HL-60 (cell line): ENCODE measurements around the gene AKNA.

Source experiments
- DNase-seq, 2 experiments: peaks; one replicate each; pipeline ENCODE4 v3.0.0-alpha.2; 2010 to 2020; ENCODE audit warnings: low read depth in 1 of 2, low spot score in 1 of 2
- H3K27ac ChIP-seq: fragments of 250-450 bp; sonication (Bioruptor Pico); replicated peaks from 2 replicates; pipeline ENCODE4 v1.5.1; 2020; ENCODE audit warnings: mild to moderate bottlenecking, moderate library complexity
- H3K27me3 ChIP-seq: fragments of 250-450 bp; sonication (Bioruptor Pico); 2 replicates; pipeline ENCODE4 v1.5.1; 2021; ENCODE audit warnings: mild to moderate bottlenecking, moderate library complexity; ENCODE audit not compliant: insufficient read depth, poor library complexity, severe bottlenecking
- H3K4me3 ChIP-seq: replicated peaks from 2 replicates; pipeline ENCODE4 v1.5.1; 2011; ENCODE audit warnings: mild to moderate bottlenecking, control low read depth, low read length; ENCODE audit not compliant: insufficient read depth
- GABPA ChIP-seq: IDR thresholded peaks from 2 replicates; pipeline ENCODE4 v1.6.1; 2012; ENCODE audit warnings: low read depth
- POLR2AphosphoS5 ChIP-seq: IDR thresholded peaks from 2 replicates; pipeline ENCODE4 v1.6.1; 2012; ENCODE audit warnings: low read depth
- SPI1 ChIP-seq: IDR thresholded peaks from 2 replicates; pipeline ENCODE4 v1.6.1; 2012; ENCODE audit warnings: low read depth, mild to moderate bottlenecking, borderline replicate concordance
- TF ChIP-seq, protein P1 (sequence below): IDR thresholded peaks from one replicate; pipeline ENCODE4 v1.5.1; 2011; ENCODE audit warnings: low read length, control low read depth, inconsistent platforms; ENCODE audit not compliant: insufficient read depth
- TF ChIP-seq, protein P2 (sequence below): IDR thresholded peaks from 2 replicates; pipeline ENCODE4 v1.6.1; 2012; ENCODE audit warnings: low read depth; ENCODE audit not compliant: insufficient replicate concordance

The AKNA gene

DNA sequence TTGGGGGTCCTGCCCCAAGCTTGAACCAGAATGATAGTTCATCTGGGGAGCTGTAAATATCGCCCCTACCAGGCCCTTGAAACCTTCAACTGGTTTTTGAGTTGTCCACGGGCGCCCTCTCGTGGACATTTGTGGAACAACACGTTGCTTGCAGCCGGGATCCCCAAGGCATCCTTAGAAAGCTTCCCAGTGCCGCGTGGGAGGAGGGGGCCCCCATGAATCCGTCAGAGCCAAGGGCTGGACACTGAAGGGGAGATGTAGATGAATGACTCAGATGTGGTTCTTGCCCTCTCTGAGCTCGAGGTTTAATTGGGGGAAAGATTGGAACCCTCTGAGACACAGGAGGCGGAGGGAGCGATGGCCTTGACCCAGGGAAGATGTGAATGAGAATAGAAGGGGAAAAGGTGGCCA lies 96.7 kb downstream of the AKNA start:
- Histone ChIP-seq H3K27ac (no peak overlapping the region), H3K4me3 (no peak overlapping the region), H3K27me3 (no peaks in the 10 kb centered on the region)
- TF ChIP-seq SPI1: no peak
- TF ChIP-seq, protein P1, sequence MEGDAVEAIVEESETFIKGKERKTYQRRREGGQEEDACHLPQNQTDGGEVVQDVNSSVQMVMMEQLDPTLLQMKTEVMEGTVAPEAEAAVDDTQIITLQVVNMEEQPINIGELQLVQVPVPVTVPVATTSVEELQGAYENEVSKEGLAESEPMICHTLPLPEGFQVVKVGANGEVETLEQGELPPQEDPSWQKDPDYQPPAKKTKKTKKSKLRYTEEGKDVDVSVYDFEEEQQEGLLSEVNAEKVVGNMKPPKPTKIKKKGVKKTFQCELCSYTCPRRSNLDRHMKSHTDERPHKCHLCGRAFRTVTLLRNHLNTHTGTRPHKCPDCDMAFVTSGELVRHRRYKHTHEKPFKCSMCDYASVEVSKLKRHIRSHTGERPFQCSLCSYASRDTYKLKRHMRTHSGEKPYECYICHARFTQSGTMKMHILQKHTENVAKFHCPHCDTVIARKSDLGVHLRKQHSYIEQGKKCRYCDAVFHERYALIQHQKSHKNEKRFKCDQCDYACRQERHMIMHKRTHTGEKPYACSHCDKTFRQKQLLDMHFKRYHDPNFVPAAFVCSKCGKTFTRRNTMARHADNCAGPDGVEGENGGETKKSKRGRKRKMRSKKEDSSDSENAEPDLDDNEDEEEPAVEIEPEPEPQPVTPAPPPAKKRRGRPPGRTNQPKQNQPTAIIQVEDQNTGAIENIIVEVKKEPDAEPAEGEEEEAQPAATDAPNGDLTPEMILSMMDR: peak; percentile 58
- peak; percentile 47 to 59 for DNase-seq

DNA sequence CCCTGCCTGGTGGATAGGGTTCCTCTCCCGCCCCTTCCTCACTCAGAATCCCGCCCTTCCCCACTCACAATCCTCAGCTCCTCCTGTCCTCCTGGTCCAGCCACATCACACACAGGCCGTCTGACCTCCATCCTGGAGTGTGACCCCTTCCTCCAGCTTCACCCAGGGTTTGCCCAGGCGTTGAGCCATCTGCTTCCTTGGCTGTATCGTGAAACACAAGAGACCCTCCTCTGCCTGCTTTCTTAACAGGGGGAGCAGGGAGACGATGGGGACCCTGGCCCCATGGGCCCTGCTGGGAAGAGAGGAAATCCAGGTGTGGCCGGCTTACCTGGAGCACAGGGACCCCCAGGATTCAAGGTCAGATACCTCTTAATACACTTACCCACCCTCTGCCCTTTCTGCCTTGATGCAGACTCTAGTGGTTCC lies 97.2 kb downstream of the AKNA start:
- Histone ChIP-seq H3K27me3 (no peaks in the 10 kb centered on the region), H3K4me3 (no peak overlapping the region), H3K27ac (no peak overlapping the region)
- no peak for DNase-seq
- TF ChIP-seq POLR2AphosphoS5 (no peak), GABPA (no peak), SPI1 (no peak)
- TF ChIP-seq, protein P2, sequence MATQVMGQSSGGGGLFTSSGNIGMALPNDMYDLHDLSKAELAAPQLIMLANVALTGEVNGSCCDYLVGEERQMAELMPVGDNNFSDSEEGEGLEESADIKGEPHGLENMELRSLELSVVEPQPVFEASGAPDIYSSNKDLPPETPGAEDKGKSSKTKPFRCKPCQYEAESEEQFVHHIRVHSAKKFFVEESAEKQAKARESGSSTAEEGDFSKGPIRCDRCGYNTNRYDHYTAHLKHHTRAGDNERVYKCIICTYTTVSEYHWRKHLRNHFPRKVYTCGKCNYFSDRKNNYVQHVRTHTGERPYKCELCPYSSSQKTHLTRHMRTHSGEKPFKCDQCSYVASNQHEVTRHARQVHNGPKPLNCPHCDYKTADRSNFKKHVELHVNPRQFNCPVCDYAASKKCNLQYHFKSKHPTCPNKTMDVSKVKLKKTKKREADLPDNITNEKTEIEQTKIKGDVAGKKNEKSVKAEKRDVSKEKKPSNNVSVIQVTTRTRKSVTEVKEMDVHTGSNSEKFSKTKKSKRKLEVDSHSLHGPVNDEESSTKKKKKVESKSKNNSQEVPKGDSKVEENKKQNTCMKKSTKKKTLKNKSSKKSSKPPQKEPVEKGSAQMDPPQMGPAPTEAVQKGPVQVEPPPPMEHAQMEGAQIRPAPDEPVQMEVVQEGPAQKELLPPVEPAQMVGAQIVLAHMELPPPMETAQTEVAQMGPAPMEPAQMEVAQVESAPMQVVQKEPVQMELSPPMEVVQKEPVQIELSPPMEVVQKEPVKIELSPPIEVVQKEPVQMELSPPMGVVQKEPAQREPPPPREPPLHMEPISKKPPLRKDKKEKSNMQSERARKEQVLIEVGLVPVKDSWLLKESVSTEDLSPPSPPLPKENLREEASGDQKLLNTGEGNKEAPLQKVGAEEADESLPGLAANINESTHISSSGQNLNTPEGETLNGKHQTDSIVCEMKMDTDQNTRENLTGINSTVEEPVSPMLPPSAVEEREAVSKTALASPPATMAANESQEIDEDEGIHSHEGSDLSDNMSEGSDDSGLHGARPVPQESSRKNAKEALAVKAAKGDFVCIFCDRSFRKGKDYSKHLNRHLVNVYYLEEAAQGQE: no peak
- TF ChIP-seq, protein P1: no peak

DNA sequence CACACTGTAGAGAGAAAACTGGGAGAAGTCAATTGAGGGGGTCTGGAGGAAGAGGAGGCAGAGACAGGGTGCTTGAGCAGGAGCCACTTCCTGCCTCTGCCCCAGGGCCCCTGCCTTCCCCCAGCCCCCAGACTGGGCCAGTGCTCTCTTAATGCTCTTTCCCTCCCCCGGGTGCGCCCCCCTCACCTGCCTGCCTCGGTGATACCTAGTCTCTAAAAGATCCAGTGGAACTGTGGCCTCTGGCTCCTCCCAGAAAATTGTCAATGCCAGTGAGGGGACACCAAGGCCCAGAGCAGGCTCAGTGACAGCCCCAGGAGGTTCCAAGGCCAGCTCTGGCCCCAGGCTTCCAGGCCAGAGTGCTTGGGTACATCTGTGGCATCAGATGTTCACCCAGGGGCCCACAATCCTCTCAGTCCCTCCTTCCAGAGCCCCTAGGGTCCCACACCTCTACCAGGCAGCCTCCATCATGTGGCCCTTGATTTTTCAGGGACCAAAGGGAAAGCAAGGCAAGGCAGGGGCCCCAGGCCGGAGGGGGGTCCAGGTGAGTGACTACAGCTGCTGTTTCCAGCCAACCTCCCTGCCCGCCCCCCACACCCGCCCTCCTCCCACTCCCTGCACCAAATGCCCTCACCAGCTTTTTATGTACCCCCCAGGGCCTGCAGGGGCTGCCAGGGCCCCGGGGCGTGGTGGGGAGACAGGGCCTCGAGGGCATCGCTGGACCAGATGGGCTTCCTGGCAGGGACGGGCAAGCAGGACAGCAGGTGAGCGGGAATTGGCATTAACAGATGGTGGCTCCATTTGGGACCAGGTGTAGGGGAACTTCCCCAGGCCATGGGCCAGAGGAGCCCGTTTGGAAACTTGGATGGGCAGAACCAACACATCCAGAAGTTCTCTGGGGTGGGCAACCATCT lies 98.0 kb downstream of the AKNA start:
- H3K27me3 ChIP-seq: no peaks in the 10 kb centered on the region
- H3K27ac ChIP-seq: no peak overlapping the region
- DNase-seq: no peak
- TF ChIP-seq, protein P2: no peak
- TF ChIP-seq, protein P1: no peak
- no peak for TF ChIP-seq POLR2AphosphoS5
- TF ChIP-seq SPI1: no peak
- no peak for TF ChIP-seq GABPA
- H3K4me3 ChIP-seq: no peak overlapping the region
